Measurements from ENCODE around the gene ACOT7. TPM values are rescaled to one million over a fixed set of nuclear protein-coding genes. Genes with fewer than 3 reads are reported as not detected.
"Not testable (repeated sequence)": the region's sequence is repeated elsewhere in the genome, so short reads cannot be mapped to it uniquely, and the experiment has no call there.

ACOT7 gene
- total and polyA plus RNA-seq, 11 donors = 5.7 to 38.9 (median 12.6) TPM

DNA sequence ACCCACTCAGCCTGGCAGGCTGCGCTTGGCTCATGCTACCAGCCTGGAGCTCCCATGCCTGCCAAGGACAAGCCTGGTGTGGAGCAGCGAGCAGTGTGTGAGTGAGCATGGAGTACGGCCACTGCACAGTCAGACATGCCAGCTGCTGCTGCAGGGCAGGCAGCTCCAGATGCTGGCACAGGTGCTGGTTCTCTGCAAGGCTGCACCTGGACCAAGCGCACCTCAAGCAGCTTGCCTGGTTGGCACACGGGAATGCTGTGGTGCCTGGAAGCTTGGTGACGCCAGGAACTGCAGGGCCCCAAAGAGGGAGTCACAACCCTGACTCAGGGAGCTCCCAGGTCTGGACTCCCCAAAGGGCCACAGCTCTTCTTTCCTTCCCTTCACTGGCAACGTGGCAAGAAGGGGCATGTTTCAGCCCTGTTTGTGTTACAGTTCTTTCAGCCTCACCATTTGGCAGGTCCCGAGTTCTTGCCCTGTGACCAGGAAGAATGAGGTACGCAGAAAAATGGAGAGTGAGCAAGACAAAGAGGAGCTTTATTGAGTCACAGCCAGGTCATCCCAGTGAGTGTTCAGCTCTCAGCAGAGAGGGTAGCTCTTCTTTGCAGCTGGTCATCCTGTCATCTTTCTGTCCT, 26.1 kb downstream of the ACOT7 start:
- ATAC-seq (peak; percentile 79 to 95 (median 93)), DNase-seq (peak in 3 of 5 donors; percentile 49 to 83 (median 66))
- WGBS, 4 donors = 81 to 84% (median 84%) methylated on average over 8 to 9 of the region's 9 CpGs
- Histone ChIP-seq H3K36me3 (no peaks in the 10 kb centered on the region), H3K4me1 (peaks cover 0 to 13% (median 5%) of the 10 kb centered on the region in 12 donors), H3K9me3 (no peaks in the 10 kb centered on the region), H3K27me3 (no peaks in the 10 kb centered on the region), H3K4me3 (no peak overlapping the region), H3K27ac (peak overlapping the region in 1 of 12 donors; percentile 24)
- no peak for TF ChIP-seq POLR2A (IDR thresholded peaks at IDR 0.05)
- TF ChIP-seq, protein P1, sequence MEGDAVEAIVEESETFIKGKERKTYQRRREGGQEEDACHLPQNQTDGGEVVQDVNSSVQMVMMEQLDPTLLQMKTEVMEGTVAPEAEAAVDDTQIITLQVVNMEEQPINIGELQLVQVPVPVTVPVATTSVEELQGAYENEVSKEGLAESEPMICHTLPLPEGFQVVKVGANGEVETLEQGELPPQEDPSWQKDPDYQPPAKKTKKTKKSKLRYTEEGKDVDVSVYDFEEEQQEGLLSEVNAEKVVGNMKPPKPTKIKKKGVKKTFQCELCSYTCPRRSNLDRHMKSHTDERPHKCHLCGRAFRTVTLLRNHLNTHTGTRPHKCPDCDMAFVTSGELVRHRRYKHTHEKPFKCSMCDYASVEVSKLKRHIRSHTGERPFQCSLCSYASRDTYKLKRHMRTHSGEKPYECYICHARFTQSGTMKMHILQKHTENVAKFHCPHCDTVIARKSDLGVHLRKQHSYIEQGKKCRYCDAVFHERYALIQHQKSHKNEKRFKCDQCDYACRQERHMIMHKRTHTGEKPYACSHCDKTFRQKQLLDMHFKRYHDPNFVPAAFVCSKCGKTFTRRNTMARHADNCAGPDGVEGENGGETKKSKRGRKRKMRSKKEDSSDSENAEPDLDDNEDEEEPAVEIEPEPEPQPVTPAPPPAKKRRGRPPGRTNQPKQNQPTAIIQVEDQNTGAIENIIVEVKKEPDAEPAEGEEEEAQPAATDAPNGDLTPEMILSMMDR (IDR thresholded peaks at IDR 0.05) = no peak
- intact Hi-C loops (cut with DNase I) = loop anchor here in 1 of 10 donors (5.0 kb wide), 1 partner anchor 35 kb away; no protein-coding TSS in a partner anchor

DNA sequence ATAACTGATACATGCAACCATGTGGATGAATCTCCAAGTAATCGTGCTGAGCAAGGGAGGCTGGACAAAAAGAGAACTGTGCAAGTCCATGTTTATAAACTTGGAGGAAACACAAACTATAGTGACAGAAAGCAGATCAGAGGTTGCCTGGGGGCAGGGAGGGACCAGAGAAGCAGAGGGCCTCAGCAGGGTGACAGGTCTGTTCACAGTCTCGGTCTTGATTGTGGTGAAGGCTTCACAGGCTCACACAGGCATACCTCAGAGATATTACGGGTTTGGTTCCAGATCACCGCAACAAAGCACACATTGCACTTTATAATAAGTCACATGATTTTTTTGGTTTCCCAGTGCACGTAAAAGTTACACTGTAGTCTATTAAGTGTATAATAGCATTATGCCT, 28.5 kb downstream of the ACOT7 start:
- no peaks in the 10 kb centered on the region for H3K27me3 ChIP-seq
- DNase-seq (no peak), ATAC-seq (no peak)
- intact Hi-C loops (cut with DNase I) = loop anchor here in 1 of 10 donors (5.0 kb wide), 1 partner anchor 37 kb away; no protein-coding TSS in a partner anchor
- no peak for TF ChIP-seq POLR2A (IDR thresholded peaks at IDR 0.05)
- TF ChIP-seq, protein P1 (IDR thresholded peaks at IDR 0.05) = no peak
- no peaks in the 10 kb centered on the region for H3K36me3 ChIP-seq
- H3K9me3 ChIP-seq = no peaks in the 10 kb centered on the region
- peaks cover 0 to 16% (median 10%) of the 10 kb centered on the region in 12 donors for H3K4me1 ChIP-seq
- WGBS, 4 donors = 86 to 89% (median 88%) methylated on average over 5 of the region's 5 CpGs
- H3K4me3 ChIP-seq = no peak overlapping the region
- no peak overlapping the region for H3K27ac ChIP-seq

DNA sequence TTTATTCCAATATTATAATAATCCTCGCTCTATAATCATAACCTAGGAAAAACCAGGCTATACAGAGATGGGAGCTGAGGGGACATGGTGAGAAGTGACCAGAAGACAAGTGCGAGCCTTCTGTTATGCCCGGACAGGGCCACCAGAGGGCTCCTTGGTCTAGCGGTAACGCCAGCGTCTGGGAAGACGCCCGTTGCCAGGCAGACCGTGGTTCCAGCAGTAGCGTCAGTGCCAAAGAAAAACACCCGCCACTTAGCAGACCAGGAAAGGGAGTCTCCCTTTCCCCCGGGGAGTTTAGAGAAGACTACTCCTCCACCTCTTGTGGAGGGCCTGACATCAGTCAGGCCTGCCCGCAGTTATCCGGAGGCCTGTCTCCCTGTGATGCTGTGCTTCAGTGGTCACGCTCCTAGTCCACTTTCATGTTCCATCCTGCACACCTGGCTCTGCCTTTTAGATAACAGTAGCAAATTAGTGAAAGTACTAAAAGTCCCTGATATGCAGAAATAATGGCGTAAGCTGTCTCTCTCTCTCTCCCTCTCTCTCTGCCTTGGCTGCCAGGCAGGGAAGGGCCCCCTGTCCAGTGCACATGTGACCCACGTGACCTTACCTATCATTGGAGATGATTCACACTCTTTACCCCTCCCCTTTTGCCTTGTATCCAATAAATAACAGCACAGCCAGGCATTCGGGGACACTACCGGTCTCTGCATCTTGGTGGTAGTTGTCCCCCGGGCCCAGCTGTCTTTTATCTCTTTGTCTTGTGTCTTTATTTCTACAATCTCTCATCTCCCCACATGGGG, 30.3 kb downstream of the ACOT7 start:
- 28 to 42% (median 37%) methylated on average over 20 of the region's 20 CpGs for WGBS, 4 donors
- H3K9me3 ChIP-seq, H3K4me3 ChIP-seq, ATAC-seq, H3K27me3 ChIP-seq, H3K36me3 ChIP-seq: not testable (repeated sequence)
- H3K27ac ChIP-seq = peak overlapping the region in 1 of 12 donors; percentile 30
- TF ChIP-seq, protein P1 (IDR thresholded peaks at IDR 0.05) = peak; percentile 68 to 88 (median 80)
- H3K4me1 ChIP-seq = peaks cover 6 to 34% (median 28%) of the 10 kb centered on the region in 12 donors
- DNase-seq = peak in 4 of 5 donors; percentile 65 to 75 (median 68)
- intact Hi-C loops (cut with DNase I) = loop anchor here in 8 of 10 donors (1.0 to 5.0 kb wide), 5 partner anchors 39 to 74 kb away; no protein-coding TSS in a partner anchor
